Transverse colon (tissue), 4 donors: ENCODE results near the gene AFF1. TPM values are rescaled to one million over a fixed set of nuclear protein-coding genes. Genes with fewer than 3 reads are reported as not detected.

Experiments
- DNase-seq: peaks from one replicate; pipeline ENCODE4 v3.0.0-alpha.2; 2019
- H3K27ac ChIP-seq, 4 donors: fragments of 200-600 bp; sonication (generic); 2 replicates each; pipeline ENCODE4 v1.5.1; 2016 to 2018; ENCODE audit warnings: inconsistent platforms in 4 of 4
- H3K27me3 ChIP-seq: fragments of 200-600 bp; sonication (generic); 2 replicates; pipeline ENCODE4 v1.5.1; 2017; ENCODE audit warnings: inconsistent platforms
- H3K36me3 ChIP-seq, 4 donors: fragments of 200-600 bp; sonication (generic); 2 replicates each; pipeline ENCODE4 v1.5.1; 2017 to 2019; ENCODE audit warnings: inconsistent platforms in 4 of 4
- H3K4me1 ChIP-seq, 4 donors: fragments of 200-600 bp; sonication (generic); 2 replicates each; pipeline ENCODE4 v1.5.1; 2017 to 2020; ENCODE audit warnings: inconsistent platforms in 4 of 4
- H3K4me3 ChIP-seq, 4 donors: fragments of 200-600 bp; sonication (generic); 1 replicate in 1 of 4; 2 replicates in 3 of 4; pipeline versions ENCODE4 v1.5.1 to v1.6.1; 2017 to 2019; ENCODE audit warnings: inconsistent platforms in 4 of 4
- H3K9me3 ChIP-seq, 2 donors: fragments of 200-600 bp; sonication (generic); 2 replicates each; pipeline ENCODE4 v1.5.1; 2017 to 2019; ENCODE audit warnings: inconsistent platforms in 2 of 2
- CTCF ChIP-seq, 5 experiments: fragments of 200-600 bp in 3 of 5; fragments of 450-650 bp in 2 of 5; sonication (generic) in 3 of 5; IDR thresholded peaks; 1 replicate in 2 of 5; 2 replicates in 3 of 5; pipeline ENCODE4 v1.5.1; 2016 to 2017; ENCODE audit warnings: antibody characterized with exemption in 5 of 5, inconsistent platforms in 3 of 5, mild to moderate bottlenecking in 2 of 5, moderate library complexity in 1 of 5
- EP300 ChIP-seq: sonication (generic); formaldehyde crosslinking; IDR thresholded peaks from one replicate; pipeline ENCODE4 v1.6.1; 2017; ENCODE audit warnings: antibody characterized with exemption, low read depth
- POLR2A ChIP-seq: fragments of 450-650 bp; IDR thresholded peaks from one replicate; pipeline ENCODE4 v1.6.1; 2016; ENCODE audit warnings: antibody characterized with exemption, mild to moderate bottlenecking, moderate library complexity
- POLR2AphosphoS5 ChIP-seq, 3 donors: sonication (generic); formaldehyde crosslinking; IDR thresholded peaks; one replicate each; pipeline ENCODE4 v1.6.1; 2016; ENCODE audit warnings: antibody characterized with exemption in 3 of 3
- WGBS, 2 donors: methylation state at CpG; one replicate each; pipeline ENCODE4 v1.1.5; 2018; ENCODE audit warnings: low coverage in 1 of 2; 5-methylcytosine and 5-hydroxymethylcytosine counted together
- in situ Hi-C, 4 donors: fragments of 200-750 bp; cut with MboI; loops; one replicate each; pipeline versions ENCODE4 v1.15.0 to v1.15.1; 2017; ENCODE audit warnings: low sequenced_read_pairs in 3 of 4, low pct_ligation_motif_present in 1 of 4, low pct_unique_long_range_greater_than_20kb in 1 of 4
- intact Hi-C: fragments of 100-400 bp; cut with DNase I; formaldehyde crosslinking; loops from one replicate; pipeline ENCODE4 v1.15.1; 2023; ENCODE audit warnings: low total_unique reads
- total RNA-seq, 4 donors: library from RNA; depleted of rRNA; stranded (reverse); fragments of >200 nt; gene quantifications; one replicate each; pipeline ENCODE4 v1.1.0, GENCODE V29; 2016

AFF1 gene
- total RNA-seq, 4 donors from 2014 or later = 77.1 to 151 (median 97.0) TPM

DNA sequence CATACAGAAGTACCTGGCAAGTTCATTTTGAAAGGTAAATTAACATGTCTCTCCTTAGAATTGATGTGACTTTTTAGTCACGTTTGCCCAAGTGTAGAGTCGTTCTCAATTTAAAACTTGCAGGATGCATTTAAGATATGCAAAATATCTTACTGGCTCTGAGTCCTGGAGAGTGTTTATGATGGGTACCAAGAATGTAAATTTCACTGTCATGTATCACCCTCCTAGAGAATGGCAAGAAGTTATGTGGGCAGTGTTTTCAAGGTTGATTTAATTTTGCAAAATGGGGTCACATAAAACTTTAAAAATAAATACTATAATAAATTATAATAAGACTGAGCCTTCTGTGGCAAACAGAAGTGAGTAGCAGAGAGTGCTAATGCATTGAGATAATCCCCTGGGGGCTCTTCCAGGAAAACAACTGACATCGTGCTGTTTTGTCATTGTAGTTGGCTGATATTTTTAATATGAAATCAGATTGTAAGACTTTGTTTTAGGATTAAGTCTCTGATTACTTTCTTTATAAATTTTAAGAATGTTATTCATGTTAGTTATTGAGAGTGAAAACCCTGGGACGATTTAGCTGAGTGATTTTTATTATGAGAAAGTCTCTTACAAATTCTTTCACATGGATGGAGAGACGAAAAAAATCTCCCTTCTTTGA lies 103.0 kb downstream of the AFF1 start:
- in situ Hi-C loops = no loop called here
- 49 to 58% methylated on average over 5 of the region's 5 CpGs for WGBS, 2 donors
- Histone ChIP-seq H3K9me3 (no peaks in the 10 kb centered on the region), H3K36me3 (no peaks in the 10 kb centered on the region), H3K4me1 (peaks cover 32 to 88% (median 69%) of the 10 kb centered on the region in 4 donors), H3K27ac (peak overlapping the region; percentile 75 to 84 (median 80)), H3K27me3 (no peaks in the 10 kb centered on the region), H3K4me3 (no peak overlapping the region)
- no peak for DNase-seq
- TF ChIP-seq POLR2A (no peak), CTCF (IDR thresholded peaks at IDR 0.05) (no peak), POLR2AphosphoS5 (IDR thresholded peaks at IDR 0.05) (no peak), EP300 (no peak)
- intact Hi-C loops = no loop called here

GRCh38 chr4:87038837-87039615 lies 104.2 kb downstream of the AFF1 start:
- DNase-seq = peak; percentile 43

DNA sequence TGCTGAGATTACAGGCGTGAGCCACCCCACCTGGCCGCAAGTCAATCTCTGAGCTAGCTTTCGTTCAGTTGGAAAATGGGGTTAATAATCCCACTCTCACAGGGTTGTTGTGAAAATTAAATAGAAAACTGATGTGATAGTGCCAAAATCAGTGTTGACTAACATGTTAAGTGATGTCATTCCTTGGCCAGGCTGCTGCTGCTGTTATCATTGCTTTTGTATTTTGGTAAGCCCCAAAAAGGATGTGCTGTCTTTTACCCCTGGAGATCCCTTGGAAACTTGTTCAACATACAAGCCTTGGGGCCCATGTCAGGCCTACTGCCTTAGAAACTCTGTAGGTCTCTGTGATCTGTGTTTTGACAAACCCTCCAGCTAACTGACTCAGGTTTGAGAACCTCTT lies 106.3 kb downstream of the AFF1 start:
- Histone ChIP-seq H3K4me3 (no peak overlapping the region), H3K9me3 (no peaks in the 10 kb centered on the region), H3K27ac (peak overlapping the region; percentile 70 to 84 (median 78)), H3K4me1 (peaks cover 24 to 88% (median 78%) of the 10 kb centered on the region in 4 donors), H3K27me3 (no peaks in the 10 kb centered on the region), H3K36me3 (no peaks in the 10 kb centered on the region)
- intact Hi-C loops (no loop called here), in situ Hi-C loops (no loop called here)
- TF ChIP-seq CTCF (IDR thresholded peaks at IDR 0.05) (no peak), POLR2AphosphoS5 (IDR thresholded peaks at IDR 0.05) (peak in 1 of 3 donors; percentile 9), EP300 (no peak), POLR2A (no peak)
- DNase-seq = no peak
- 80 to 93% methylated on average over 1 to 3 of the region's 3 CpGs for WGBS, 2 donors

More at GRCh38 chr4:87038837-87039615, 104.2 kb downstream of the AFF1 start:
- peaks cover 35 to 88% (median 66%) of the 10 kb centered on the region in 4 donors for H3K4me1 ChIP-seq
- no peak overlapping the region for H3K4me3 ChIP-seq
- 30 to 50% methylated on average over 2 to 8 of the region's 8 CpGs for WGBS, 2 donors
- no peaks in the 10 kb centered on the region for H3K9me3 ChIP-seq
- in situ Hi-C loops = no loop called here
- no peak for TF ChIP-seq CTCF (IDR thresholded peaks at IDR 0.05)
- TF ChIP-seq POLR2A = no peak
- peak in 2 of 3 donors; percentile 7 to 30 for TF ChIP-seq POLR2AphosphoS5 (IDR thresholded peaks at IDR 0.05)
- no peak for TF ChIP-seq EP300
- intact Hi-C loops = no loop called here
- peak overlapping the region; percentile 75 to 84 (median 80) for H3K27ac ChIP-seq
- H3K36me3 ChIP-seq = no peaks in the 10 kb centered on the region
- no peaks in the 10 kb centered on the region for H3K27me3 ChIP-seq

- Histone ChIP-seq H3K27me3 (no peaks in the 10 kb centered on the region), H3K9me3 (no peaks in the 10 kb centered on the region), H3K4me1 (peaks cover 13 to 82% (median 70%) of the 10 kb centered on the region in 4 donors), H3K27ac (peak overlapping the region; percentile 70 to 84 (median 78)), H3K36me3 (peaks cover 0 to 11% (median 4%) of the 10 kb centered on the region in 4 donors), H3K4me3 (no peak overlapping the region)
- 57 to 64% methylated on average over 1 of the region's 1 CpG for WGBS, 2 donors
- intact Hi-C loops (no loop called here), in situ Hi-C loops (no loop called here)
- no peak for TF ChIP-seq POLR2A
- no peak for DNase-seq
Measured at GRCh38 chr4:87042221-87042620, 107.4 kb downstream of the AFF1 start.
